DMS79 treated with DMSO at 0.1 percent for 48 hours (cell line): Measurements from ENCODE around the gene RSRC1.
A peak's percentile ranks its signal among the peaks of the same experiment; 100 is the strongest.
"Not testable (repeated sequence)": the region's sequence is repeated elsewhere in the genome, so short reads cannot be mapped to it uniquely, and the experiment has no call there.

ENCODE experiments used
- DNase-seq: peaks from one replicate; lab custom pipeline; 2025; lab: John Stamatoyannopoulos, UW

Gene RSRC1

DNA sequence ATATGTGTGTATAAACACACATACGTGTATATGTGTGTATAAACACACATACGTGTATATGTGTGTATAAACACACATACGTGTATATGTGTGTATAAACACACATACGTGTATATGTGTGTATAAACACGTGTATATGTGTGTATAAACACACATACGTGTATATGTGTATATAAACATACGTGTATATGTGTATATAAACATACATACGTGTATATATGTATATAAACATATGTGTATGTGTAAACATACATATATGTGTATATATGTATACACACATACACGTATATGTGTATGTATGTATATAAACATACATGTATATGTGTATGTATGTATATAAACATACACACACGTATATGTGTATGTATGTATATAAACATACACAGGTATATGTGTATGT is 119.1 kb downstream of the RSRC1 start:
- not testable (repeated sequence) for DNase-seq

- DNase-seq: no peak
Measured at GRCh38 chr3:158233791-158234190, 123.9 kb downstream of the RSRC1 start.

DNA sequence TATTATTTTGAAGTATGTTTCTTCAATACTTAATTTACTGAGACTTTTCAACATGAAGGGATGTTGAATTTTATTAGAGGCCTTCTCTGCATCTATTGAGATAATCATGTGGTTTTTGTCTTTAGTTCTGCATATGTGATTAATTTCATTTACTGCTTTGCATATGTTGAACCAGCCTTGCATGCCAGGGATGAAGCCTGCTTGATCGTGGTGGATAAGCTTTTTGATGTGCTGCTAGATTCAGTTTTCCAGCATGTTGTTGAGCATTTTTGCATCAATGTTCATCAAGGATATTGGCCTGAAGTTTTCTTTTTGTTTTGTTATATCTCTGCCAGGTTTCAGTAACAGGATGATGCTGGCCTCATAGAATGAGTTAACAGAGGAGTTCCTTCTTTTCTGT is 134.4 kb downstream of the RSRC1 start:
- no peak for DNase-seq

- no peak for DNase-seq
Measured at GRCh38 chr3:158247288-158247687, 137.4 kb downstream of the RSRC1 start.

GRCh38 chr3:158248261-158248660 is 138.4 kb downstream of the RSRC1 start:
- no peak for DNase-seq

DNA sequence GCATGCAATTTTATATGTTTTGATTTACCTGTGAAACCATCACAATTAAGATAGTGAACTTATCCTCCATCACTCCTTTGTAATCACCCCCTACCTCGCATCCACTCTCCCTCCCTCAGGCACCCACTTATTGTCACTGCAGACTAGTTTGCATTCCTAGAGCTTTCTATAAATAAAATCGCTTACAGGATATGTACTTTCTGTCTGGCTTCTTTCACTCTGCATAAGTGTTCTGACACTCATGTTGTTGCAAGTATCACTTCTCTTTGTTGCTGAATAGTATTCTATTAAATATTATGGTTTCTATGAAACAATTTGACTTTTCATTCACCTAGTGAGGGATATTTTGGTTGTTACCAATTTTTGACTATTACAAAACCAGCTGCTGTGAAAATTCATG is 139.3 kb downstream of the RSRC1 start:
- DNase-seq: no peak

DNA sequence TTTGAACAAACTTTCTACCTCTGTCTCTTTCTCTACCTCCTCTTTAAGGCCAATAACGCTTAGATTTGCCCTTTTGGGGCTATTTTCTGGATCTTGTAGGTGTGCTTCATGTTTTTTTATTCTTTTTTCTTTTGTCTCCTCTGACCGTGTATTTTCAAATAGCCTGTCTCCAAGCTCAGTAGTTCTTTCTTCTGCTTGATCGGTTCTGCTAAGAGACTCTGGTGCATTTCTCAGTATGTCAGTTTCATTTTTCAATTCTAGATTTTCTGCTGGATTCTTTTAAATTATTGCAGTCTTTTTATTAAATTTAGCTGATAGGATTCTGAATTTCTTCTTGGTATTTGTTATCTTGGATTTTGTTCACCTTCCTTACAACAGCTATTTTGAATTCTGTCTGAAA is 148.7 kb downstream of the RSRC1 start:
- DNase-seq: no peak

GRCh38 chr3:158260392-158260791 is 150.5 kb downstream of the RSRC1 start:
- peak; percentile 91 for DNase-seq

DNA sequence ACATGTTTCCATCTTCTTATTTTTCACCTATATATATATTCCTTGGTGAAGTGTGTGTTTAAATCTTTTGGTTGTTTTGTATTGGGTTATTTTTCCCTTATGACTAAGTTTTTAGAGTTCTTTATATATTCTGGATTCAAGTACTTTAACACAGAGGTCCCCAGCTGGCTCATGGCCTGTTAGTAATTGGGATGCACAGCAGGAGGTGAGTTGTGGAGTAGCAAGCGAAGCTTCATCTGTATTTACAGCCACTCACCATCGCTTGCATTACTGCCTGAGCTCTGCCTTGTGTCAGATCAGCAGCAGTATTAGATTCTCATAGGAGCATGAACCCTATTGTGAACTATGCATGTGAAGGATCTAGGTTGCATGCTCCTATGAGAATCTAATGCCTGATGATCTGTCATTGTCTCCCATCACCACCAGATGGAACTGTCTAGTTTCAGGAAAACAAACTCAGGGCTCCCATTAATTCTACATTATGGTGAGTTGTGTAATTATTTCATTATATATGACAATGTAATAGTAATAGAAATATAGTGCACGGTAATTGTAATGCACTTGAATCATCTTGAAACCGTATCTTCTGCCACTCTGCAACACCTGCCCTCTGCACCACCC is 151.6 kb downstream of the RSRC1 start:
- DNase-seq: peak; percentile 13

GRCh38 chr3:158264894-158265293 is 155.0 kb downstream of the RSRC1 start:
- DNase-seq: no peak

GRCh38 chr3:158267015-158267414 is 157.1 kb downstream of the RSRC1 start:
- DNase-seq: no peak

GRCh38 chr3:158269942-158270341 is 160.1 kb downstream of the RSRC1 start:
- no peak for DNase-seq

DNA sequence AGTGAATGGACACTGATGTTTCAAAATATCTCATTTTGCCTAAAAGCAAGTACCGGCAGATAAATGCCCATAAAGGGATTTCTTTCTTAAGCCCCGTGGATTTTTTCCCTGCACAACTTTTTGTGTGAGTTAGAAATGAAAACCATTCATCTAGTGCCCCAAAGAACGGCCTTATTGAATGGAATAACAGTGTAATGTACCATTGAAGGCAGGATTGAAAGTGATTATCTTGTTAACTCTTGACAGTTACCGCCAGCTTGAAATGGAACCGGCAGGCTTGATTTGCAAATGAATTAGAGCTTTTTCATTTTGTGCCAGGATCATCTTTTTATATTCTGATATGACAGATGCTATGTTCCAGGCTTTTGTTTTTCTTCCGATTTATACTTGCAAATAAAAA is 162.2 kb downstream of the RSRC1 start:
- no peak for DNase-seq

DNA sequence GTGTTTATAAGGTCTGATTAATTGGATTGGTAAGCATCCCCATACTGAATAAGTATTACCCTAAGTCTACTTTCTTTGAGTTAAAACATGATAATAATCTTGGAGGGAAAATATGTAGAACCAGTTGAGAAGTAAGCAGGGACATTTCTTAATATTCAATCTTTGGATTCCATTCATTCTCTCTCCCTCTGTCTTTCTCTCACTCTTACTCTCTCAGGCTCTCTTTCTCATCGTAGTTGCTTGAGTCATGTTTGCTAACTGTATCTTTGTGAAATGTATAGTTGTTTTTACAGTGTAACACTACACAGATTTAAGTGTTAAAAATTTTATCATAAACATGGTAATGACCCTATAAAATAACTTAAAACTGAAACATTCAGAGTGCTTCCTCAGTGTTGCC is 163.8 kb downstream of the RSRC1 start:
- DNase-seq: no peak

- no peak for DNase-seq
Measured at GRCh38 chr3:158278187-158278586, 168.3 kb downstream of the RSRC1 start.

DNA sequence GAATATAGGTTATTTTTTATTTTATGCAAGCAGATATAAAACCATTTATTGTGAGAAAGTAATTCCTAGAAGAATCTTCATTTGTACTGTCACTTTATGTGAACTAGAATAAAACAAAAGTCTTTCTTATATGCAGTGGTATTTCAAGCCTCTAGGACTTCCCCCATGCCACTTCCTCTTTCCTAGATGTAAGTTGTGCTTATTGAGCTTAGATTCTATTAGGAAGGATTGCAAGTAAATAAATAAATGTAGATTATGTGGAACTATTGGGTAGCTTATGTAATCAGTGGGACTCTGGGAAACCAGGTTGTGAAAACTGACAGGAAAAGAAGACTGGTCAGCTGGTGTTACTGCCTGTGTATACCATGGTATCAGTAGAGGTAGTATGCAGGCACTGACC is 169.7 kb downstream of the RSRC1 start:
- DNase-seq: no peak

DNA sequence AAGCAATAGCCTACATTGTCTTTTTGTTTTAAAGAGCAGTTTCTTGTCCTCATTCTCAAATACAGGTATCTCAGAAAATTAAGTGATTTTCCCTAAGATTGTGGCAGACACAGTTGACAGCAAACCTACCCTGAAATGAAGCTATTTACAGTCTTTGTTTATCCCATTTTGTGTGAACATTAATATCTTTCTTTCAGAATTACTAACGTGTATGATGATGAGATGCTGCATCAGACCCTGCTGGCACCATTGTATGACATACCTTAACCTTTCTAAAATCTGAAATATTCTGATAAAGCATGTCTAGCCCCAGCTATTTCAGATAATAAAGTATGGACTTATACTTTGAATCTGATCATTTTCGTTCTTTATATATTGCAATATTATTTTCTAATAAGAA is 185.9 kb downstream of the RSRC1 start:
- DNase-seq: no peak

GRCh38 chr3:158297940-158298339 is 188.1 kb downstream of the RSRC1 start:
- no peak for DNase-seq

GRCh38 chr3:158308236-158308928 is 198.5 kb downstream of the RSRC1 start:
- no peak for DNase-seq

- DNase-seq: no peak
Measured at GRCh38 chr3:158312560-158313141, 202.8 kb downstream of the RSRC1 start.

- peak; percentile 24 for DNase-seq
Measured at GRCh38 chr3:158313338-158313927, 203.5 kb downstream of the RSRC1 start.

GRCh38 chr3:158314426-158315357 is 204.8 kb downstream of the RSRC1 start:
- DNase-seq: no peak
